Activated CD4-positive, alpha-beta T cell treated with anti-CD3 and anti-CD28 coated beads, Interleukin-2, amount 10 ng/mL, durations not matched to agents 24 days and 14 days (primary cell): ENCODE results near the gene ATP12A. TPM values are rescaled to one million over a fixed set of nuclear protein-coding genes. Genes with fewer than 3 reads are reported as not detected.
"Not testable (repeated sequence)": the region's sequence is repeated elsewhere in the genome, so short reads cannot be mapped to it uniquely, and the experiment has no call there.

Experiments
- DNase-seq: peaks from one replicate; pipeline ENCODE4 v3.0.0; 2022
- H3K27ac Mint-ChIP-seq: one replicate; pipeline ENCODE4 v1.8.0; 2022; ENCODE audit warnings: mild to moderate bottlenecking, mixed read lengths
- H3K27me3 Mint-ChIP-seq: one replicate; pipeline ENCODE4 v1.8.0; 2022; ENCODE audit warnings: mixed read lengths
- H3K36me3 Mint-ChIP-seq: one replicate; pipeline ENCODE4 v1.8.0; 2022; ENCODE audit warnings: low read depth, mild to moderate bottlenecking, mixed read lengths
- H3K4me1 Mint-ChIP-seq: one replicate; pipeline ENCODE4 v1.8.0; 2021; ENCODE audit warnings: mixed read lengths
- H3K4me3 Mint-ChIP-seq: one replicate; pipeline ENCODE4 v1.8.0; 2022; ENCODE audit warnings: mild to moderate bottlenecking, moderate library complexity, mixed read lengths
- H3K9me3 Mint-ChIP-seq: one replicate; pipeline ENCODE4 v1.8.0; 2021; ENCODE audit warnings: mixed read lengths
- intact Hi-C: fragments of 100-400 bp; cut with micrococcal nuclease; formaldehyde crosslinking; loops from one replicate; pipeline ENCODE4 v1.15.1; 2023
- total RNA-seq: library from RNA; stranded (reverse); gene quantifications from 2 replicates; pipeline ENCODE4 v1.2.3, GENCODE V29; 2022

ATP12A gene
- total RNA-seq, 1 donor from 2014 or later = 0.23 TPM

DNA sequence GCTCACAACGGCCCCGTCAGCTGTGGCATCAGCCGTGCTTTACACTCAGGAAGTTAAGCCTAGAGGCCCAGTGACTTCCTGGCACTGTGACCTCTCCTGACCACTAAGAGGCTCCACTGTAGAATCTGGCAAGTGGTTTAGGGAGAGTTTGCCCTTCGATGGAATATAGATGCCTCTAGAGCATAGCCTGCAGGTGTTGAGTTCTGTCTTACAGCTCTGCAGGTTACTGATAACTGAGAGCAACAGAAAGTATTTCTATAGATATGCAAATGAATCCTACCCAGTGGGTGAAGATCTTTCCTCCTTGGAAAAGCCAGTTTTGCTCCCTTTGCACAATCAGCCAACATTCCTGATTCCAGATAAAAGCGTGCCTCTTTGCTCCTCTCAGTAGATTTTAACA lies 35.8 kb downstream of the ATP12A start:
- Mint-ChIP-seq H3K27ac (no peak overlapping the region), H3K9me3 (no peaks in the 10 kb centered on the region), H3K27me3 (peaks cover 15% of the 10 kb centered on the region), H3K36me3 (no peaks in the 10 kb centered on the region), H3K4me1 (peaks cover 2% of the 10 kb centered on the region), H3K4me3 (no peak overlapping the region)
- no peak for DNase-seq
- intact Hi-C loops = no loop called here

DNA sequence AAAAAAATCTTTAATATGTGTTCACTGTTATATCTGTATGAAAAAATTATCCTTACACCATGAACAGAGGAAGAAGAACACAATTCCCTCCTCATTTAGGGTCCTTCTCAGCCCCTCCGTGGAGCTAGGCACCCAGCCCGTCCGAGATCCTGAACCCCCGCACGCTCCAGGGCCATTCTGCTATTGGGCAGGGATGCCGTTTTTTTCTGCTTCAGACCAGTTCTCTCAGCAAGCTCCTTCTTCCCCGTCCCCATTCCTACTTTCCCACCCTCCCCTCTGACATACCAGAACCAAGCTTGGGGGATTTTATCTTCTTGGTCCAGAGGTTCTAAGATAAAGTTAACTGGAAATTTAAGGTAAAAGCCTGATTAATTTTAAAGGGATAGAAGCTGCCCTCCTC lies 36.2 kb downstream of the ATP12A start:
- Mint-ChIP-seq H3K4me3 (no peak overlapping the region), H3K36me3 (no peaks in the 10 kb centered on the region), H3K27me3 (peaks cover 15% of the 10 kb centered on the region), H3K9me3 (no peaks in the 10 kb centered on the region), H3K27ac (no peak overlapping the region), H3K4me1 (peaks cover 2% of the 10 kb centered on the region)
- intact Hi-C loops = no loop called here
- DNase-seq = no peak

DNA sequence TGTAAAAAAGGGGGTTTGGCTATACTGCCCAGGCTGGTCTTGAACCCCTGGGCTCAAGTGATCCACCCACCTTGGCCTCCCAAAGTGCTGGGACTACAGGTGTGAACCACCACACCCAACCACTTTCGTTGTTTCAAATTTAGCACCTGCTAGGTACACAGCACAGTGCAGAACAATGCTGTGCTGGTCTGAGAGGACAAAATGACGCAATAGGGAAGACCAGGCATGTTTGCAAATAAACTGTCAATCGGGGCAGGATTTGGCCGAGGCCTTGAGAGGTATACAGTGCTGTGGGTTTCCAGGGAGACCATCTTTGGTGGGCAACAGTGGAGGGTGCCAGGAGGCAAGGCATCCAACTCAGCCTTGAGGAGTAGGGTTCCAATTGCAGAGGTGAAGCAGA lies 37.0 kb downstream of the ATP12A start:
- no peak for DNase-seq
- Mint-ChIP-seq H3K36me3 (no peaks in the 10 kb centered on the region), H3K4me1 (peaks cover 2% of the 10 kb centered on the region), H3K4me3 (no peak overlapping the region), H3K27ac (no peak overlapping the region), H3K9me3 (no peaks in the 10 kb centered on the region), H3K27me3 (peaks cover 15% of the 10 kb centered on the region)
- intact Hi-C loops = no loop called here

DNA sequence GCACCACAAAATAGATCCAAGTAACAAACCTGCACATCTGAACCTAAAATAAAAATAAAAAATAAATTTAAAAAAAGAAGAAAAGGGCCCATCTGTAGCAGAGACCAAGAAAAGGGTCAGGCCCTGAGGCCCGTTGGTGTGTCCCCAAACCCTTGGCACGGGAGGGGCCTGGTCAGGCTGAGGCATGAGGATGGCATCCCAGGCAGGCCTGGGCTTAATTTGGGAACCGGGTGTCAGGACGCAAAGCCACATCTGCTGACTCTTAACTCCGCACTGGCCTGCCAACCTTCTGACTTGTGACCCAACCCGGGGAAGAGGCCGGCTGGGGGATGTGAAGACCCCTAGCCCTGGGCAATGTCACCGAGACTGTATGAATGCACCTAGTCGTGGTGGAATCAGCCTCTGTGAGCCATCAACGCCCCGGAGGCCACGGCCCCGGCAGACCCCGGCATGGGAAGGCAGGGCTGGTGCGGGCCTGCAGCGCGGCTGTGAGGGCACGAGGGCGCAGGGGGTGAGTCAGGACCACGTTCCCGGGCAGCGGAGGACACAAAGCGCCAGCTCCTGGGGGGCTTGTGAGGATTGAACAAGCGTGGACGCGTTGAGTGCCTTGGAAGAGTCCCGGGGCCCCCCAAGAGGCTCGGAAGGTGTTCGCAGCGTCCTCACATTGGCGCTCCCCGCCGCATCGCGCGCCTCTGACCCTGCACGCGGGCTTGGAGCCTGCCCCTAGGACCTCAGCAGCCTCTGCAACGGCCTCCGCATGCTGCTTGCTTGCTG lies 38.2 kb downstream of the ATP12A start:
- intact Hi-C loops = no loop called here
- Mint-ChIP-seq H3K9me3 (no peaks in the 10 kb centered on the region), H3K4me3 (no peak overlapping the region), H3K36me3 (no peaks in the 10 kb centered on the region), H3K27ac (no peak overlapping the region), H3K27me3 (peaks cover 18% of the 10 kb centered on the region), H3K4me1 (peaks cover 2% of the 10 kb centered on the region)
- DNase-seq = no peak

DNA sequence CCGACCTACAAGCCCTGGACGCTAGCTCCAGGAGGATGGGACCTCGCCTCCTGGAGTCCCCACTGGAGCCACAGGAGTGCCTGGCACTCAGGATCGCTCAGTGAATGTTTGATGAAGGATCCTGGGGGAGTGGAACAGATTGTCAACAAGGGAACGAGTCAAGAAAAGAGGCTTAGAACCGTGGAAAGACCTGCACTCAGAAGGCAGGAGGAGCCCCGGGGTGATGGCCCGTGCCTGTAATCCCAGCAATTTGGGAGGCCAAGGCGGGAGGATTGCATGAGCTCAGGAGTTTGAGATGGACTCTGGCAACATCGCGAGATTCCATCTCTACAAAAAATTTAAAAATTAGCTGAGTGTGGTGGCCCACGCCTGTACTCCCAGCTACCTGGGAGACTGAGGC lies 38.9 kb downstream of the ATP12A start:
- H3K27ac Mint-ChIP-seq = no peak overlapping the region
- H3K9me3 Mint-ChIP-seq = no peaks in the 10 kb centered on the region
- H3K4me1 Mint-ChIP-seq = peaks cover 2% of the 10 kb centered on the region
- H3K36me3 Mint-ChIP-seq = no peaks in the 10 kb centered on the region
- intact Hi-C loops = no loop called here
- H3K4me3 Mint-ChIP-seq = no peak overlapping the region
- peaks cover 23% of the 10 kb centered on the region for H3K27me3 Mint-ChIP-seq
- DNase-seq = no peak

DNA sequence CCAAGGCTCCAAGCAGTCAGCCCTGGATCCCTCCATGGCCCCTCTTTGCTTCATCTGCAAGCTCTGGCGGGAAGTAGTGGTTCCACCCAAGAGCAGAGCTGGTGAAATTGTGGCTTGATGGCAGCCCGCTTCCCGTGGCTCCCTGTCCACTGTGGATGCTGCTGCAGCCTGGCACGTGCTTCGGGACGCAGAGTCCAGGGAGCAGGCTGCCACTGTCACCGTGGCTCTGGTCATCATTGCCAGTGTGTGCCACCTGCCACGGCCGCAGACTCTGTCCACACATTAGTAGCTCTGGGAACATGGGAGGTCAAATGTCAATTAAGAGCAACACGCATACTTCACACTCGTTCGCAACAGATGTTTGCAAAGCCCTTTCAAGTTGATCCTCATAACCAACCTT lies 43.0 kb downstream of the ATP12A start:
- Mint-ChIP-seq H3K4me3 (no peak overlapping the region), H3K4me1 (peaks cover 5% of the 10 kb centered on the region), H3K27ac (no peak overlapping the region), H3K27me3 (peaks cover 24% of the 10 kb centered on the region), H3K9me3 (no peaks in the 10 kb centered on the region), H3K36me3 (no peaks in the 10 kb centered on the region)
- no peak for DNase-seq
- intact Hi-C loops = no loop called here

DNA sequence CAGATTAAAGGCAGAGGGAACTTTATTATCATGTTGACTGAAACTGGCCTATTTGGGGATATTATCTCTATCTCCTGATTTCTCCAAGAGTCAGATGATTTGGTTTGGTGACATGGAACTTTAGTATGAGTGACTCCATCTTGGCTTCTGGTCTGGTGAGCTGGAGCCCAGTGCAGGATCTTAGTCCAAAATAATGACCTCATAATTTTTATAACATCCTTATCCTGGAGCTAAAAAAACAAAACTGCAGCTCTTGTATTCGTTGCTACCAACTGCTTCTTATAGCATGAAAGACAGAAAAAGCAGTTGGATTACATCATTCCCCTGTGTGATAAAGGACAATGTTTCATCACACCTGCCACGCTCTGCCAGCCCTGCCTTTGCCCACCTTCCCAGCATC lies 44.5 kb downstream of the ATP12A start:
- Mint-ChIP-seq H3K27me3 (peaks cover 29% of the 10 kb centered on the region), H3K9me3 (no peaks in the 10 kb centered on the region), H3K27ac (no peak overlapping the region), H3K36me3 (no peaks in the 10 kb centered on the region), H3K4me3 (no peak overlapping the region), H3K4me1 (peaks cover 5% of the 10 kb centered on the region)
- intact Hi-C loops = no loop called here
- DNase-seq = no peak

DNA sequence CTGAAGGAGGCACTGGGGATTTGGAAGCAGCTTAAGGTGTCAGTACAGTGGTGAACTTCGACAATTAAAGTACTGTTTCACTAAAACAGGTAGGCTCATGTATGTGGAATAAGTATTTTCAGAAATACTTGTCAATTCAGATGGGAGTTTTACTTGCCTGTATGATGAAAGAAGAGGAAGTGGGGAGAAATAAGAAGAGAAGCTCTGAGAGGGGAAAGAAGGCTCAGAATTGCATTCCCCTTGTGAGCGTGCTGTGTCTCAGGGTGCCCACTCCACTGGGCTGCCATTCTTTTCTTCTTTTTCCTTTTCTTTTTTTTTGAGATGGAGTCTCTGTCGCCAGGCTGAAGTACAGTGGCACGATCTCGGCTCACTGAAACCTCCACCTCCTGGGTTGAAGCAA lies 45.2 kb downstream of the ATP12A start:
- no peak for DNase-seq
- Mint-ChIP-seq H3K9me3 (no peaks in the 10 kb centered on the region), H3K27ac (no peak overlapping the region), H3K4me3 (no peak overlapping the region), H3K36me3 (no peaks in the 10 kb centered on the region), H3K27me3 (peaks cover 27% of the 10 kb centered on the region), H3K4me1 (peaks cover 5% of the 10 kb centered on the region)
- intact Hi-C loops = no loop called here

DNA sequence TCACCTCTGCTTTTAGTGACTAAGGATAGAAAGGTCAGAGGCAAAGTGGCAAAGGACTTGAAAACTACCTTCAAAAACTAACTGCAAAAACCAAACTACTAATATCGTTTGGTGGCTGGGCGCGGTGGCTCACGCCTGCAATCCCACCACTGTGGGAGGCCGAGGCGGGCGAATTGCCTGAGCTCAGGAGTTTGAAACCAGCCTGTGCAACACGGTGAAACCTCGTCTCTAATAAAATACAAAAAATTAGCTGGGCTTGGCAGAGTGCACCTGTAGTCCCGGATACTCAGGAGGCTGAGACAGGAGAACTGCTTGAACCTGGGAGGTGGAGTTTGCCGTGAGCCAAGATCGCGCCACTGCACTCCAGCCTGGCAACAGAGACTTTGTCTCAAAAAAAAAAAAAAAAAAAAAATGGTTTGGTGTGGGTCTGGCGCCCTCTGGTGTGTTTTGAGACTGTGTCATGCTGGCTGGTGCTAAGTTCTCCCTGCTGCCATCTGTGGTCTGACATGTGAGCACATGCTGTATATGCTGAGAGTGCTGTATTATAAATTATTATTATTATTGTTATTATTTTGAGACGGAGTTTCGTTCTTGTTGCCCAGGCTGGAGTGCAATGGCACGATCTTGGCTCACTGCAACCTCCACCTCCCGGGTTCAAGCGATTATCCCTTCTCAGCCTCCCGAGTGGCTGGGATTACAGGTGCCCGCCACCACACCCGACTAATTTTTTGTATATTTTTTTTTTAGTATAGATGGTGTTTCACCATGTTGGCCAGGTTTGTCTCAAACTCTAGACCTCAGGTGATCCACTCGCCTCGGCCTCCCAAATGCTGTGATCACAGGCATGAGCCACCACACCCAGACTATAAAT lies 47.8 kb downstream of the ATP12A start:
- H3K27me3 Mint-ChIP-seq = peaks cover 36% of the 10 kb centered on the region
- H3K27ac Mint-ChIP-seq = no peak overlapping the region
- H3K4me3 Mint-ChIP-seq = no peak overlapping the region
- DNase-seq = peak; percentile 90
- H3K36me3 Mint-ChIP-seq = no peaks in the 10 kb centered on the region
- intact Hi-C loops = loop anchor here (1.0 to 2.0 kb wide), 4 partner anchors 19 to 147 kb away; no protein-coding TSS in a partner anchor
- no peaks in the 10 kb centered on the region for H3K9me3 Mint-ChIP-seq
- peaks cover 5% of the 10 kb centered on the region for H3K4me1 Mint-ChIP-seq

DNA sequence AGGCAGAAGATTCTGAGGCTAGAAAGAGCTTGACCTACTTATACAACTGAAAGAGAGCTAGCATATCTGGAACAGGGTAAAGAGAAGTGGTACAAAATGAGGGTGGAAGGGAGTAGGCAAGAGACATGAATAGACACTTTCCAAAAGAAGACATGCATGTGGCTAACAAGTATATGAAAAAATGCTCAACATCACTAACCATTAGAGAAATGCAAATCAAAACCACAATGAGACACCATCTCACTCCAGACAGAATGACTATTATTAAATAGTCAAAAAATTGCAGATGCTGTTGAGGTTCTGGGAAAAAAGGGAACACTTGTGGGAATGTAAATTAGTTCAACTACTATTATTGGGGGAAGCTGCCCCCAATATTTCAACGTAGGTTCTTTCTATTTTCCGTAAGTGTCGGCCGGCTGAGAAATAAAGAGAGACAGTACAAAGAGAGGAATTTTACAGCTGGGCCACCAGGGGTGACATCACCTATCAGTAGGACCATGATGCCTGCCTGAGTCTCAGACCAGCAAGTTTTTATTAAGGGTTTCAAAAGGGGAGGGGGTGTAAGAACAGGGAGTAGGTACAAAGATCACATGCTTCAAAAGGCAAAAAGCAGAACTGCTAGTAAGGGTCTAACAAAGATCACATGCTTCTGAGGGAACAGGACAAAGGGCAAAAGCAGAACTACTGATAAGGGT lies 50.8 kb downstream of the ATP12A start:
- H3K9me3 Mint-ChIP-seq, H3K4me3 Mint-ChIP-seq, H3K27ac Mint-ChIP-seq, H3K4me1 Mint-ChIP-seq, H3K36me3 Mint-ChIP-seq, intact Hi-C loops, DNase-seq: not testable (repeated sequence)
- peaks cover 19% of the 10 kb centered on the region for H3K27me3 Mint-ChIP-seq

DNA sequence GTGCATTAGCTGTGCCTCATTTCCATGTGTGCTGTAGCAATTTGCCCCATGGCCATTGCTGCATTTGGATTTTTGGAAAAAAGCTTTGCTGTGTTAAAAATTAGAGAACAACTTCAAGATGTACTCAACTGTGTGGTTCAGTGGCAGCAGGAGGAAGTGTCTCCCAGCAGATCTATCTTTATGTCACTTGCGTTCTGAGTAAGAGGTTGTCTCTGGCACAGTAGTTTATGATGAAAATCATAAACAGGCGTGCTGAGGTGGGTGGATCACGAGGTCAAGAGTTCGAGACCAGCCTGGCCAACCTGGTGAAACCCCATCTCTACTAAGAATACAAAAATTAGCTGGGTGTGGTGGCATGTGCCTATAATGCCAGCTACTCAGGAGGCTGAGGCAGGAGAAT lies 54.7 kb downstream of the ATP12A start:
- no peaks in the 10 kb centered on the region for H3K9me3 Mint-ChIP-seq
- intact Hi-C loops = no loop called here
- no peak overlapping the region for H3K4me3 Mint-ChIP-seq
- DNase-seq = no peak
- H3K27ac Mint-ChIP-seq = no peak overlapping the region
- H3K36me3 Mint-ChIP-seq = no peaks in the 10 kb centered on the region
- H3K4me1 Mint-ChIP-seq = no peaks in the 10 kb centered on the region
- peaks cover 11% of the 10 kb centered on the region for H3K27me3 Mint-ChIP-seq

DNA sequence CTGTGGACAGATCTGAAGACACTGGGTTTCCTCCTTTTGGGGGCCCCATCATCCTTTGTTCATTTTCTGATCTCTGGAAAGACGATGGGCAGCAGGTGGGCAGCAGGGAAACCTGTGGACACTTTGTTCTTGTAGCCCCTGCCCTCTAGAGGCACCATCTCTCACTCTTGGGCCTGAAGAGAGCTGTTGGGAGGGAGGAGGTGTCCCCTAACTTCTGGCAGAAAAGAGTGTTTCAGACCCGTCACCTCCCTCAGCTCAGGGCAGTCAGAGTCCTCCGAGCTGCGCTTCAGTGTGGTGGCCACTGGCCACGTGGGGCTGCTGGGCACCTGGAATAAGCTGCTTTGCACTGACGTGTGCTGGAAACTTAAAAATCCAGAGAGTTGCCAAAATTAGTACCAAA lies 56.8 kb downstream of the ATP12A start:
- Mint-ChIP-seq H3K4me3 (no peak overlapping the region), H3K4me1 (no peaks in the 10 kb centered on the region), H3K27ac (no peak overlapping the region), H3K27me3 (peaks cover 1% of the 10 kb centered on the region), H3K36me3 (no peaks in the 10 kb centered on the region), H3K9me3 (no peaks in the 10 kb centered on the region)
- intact Hi-C loops = no loop called here
- DNase-seq = no peak

DNA sequence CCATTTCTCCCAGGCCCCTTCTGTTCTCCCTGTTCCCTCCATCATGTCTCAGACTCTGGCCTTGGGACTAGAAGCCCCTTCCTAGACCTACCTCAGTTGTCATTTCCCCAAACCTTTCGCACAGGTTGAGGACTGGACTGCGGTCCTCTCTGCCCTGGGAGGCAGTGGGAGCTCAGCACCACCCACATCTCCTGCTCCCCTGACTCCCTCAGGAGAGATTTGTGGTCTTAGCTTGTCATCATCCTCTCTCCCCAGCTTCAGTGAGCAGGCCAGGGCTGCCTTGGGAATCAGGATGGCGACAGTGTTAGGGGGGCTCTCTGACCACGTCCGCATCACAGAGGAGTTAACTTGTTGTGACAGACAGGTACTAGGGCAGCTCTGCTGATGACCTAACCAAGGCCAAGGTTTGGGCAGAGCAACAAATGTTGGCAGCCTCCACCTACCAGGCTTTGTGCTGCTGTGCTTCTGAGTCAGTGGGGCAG lies 58.2 kb downstream of the ATP12A start:
- Mint-ChIP-seq H3K27ac (no peak overlapping the region), H3K27me3 (peaks cover 3% of the 10 kb centered on the region)
- intact Hi-C loops = no loop called here

More for the DNA sequence above, 58.2 kb downstream of the ATP12A start:
- peak; percentile 53 for DNase-seq
- H3K4me1 Mint-ChIP-seq = no peaks in the 10 kb centered on the region
- H3K36me3 Mint-ChIP-seq = no peaks in the 10 kb centered on the region
- no peak overlapping the region for H3K4me3 Mint-ChIP-seq
- no peaks in the 10 kb centered on the region for H3K9me3 Mint-ChIP-seq
